A549 (cell line): ENCODE results near the gene CEP85. TPM values are rescaled to one million over a fixed set of nuclear protein-coding genes. Genes with fewer than 3 reads are reported as not detected.

Source experiments
- ATAC-seq, 2 experiments: fragments of 200-7000 bp in 1 of 2; fragments of >200 bp in 1 of 2; cut with Nextera tagmentation in 1 of 2; cut with Tn5 transposase in 1 of 2; 3 replicates each; pipeline versions ENCODE4 v1.8.0 to v1.9.1; 2018 to 2020; ENCODE audit warnings: mild to moderate bottlenecking in 1 of 2, moderate library complexity in 1 of 2
- CTCF ChIA-PET: fragments of 300-600 bp; sonication (Branson Sonifier 250); formaldehyde crosslinking; extraction: SDS; loops from one replicate; lab custom pipeline; 2021; ENCODE audit warnings: antibody characterized with exemption, inconsistent platforms; lab: Yijun Ruan, JAX
- POLR2A ChIA-PET: fragments of 350-600 bp; formaldehyde crosslinking; extraction: SDS; loops from one replicate; lab custom pipeline; 2021; ENCODE audit warnings: antibody characterized with exemption, inconsistent platforms; lab: Yijun Ruan, JAX
- DNase-seq, 2 experiments: peaks; one replicate each; pipeline versions ENCODE4 v3.0.0 to v3.0.0-alpha.2; 2011 to 2016; ENCODE audit warnings: low read depth in 1 of 2, low spot score in 1 of 2
- FAIRE-seq: peaks from 2 replicates; lab custom pipeline; 2011; peaks lifted over from hg19 to GRCh38; lab: Jason Lieb, UNC
- H3K27ac ChIP-seq, 2 experiments: fragments of >200 bp; sonication (Bioruptor Twin); formaldehyde crosslinking; 3 replicates each; pipeline ENCODE4 v1.5.1; 2016 to 2017
- H3K4me1 ChIP-seq: fragments of >200 bp; sonication (Bioruptor Twin); formaldehyde crosslinking; 3 replicates; pipeline ENCODE4 v1.6.1; 2016
- H3K4me2 ChIP-seq: fragments of >200 bp; sonication (Bioruptor Twin); formaldehyde crosslinking; 3 replicates; pipeline ENCODE4 v1.6.1; 2016
- H3K4me3 ChIP-seq: fragments of >200 bp; sonication (Bioruptor Twin); formaldehyde crosslinking; 3 replicates; pipeline ENCODE4 v1.5.1; 2016
- H3K9me3 ChIP-seq: fragments of >200 bp; sonication (Bioruptor Twin); formaldehyde crosslinking; 3 replicates; pipeline ENCODE4 v1.6.1; 2016
- ATOH8 ChIP-seq: fragments of 250-450 bp; sonication (Bioruptor Pico); IDR thresholded peaks from 2 replicates; pipeline ENCODE4 v1.5.0; 2020; ENCODE audit warnings: low read depth, mild to moderate bottlenecking, moderate library complexity
- CBX2 ChIP-seq: fragments of 200-600 bp; sonication (generic); IDR thresholded peaks from 2 replicates; pipeline ENCODE4 v1.6.1; 2016; ENCODE audit warnings: low read depth, mild to moderate bottlenecking, borderline replicate concordance
- CHD2 ChIP-seq: fragments of 150-350 bp; IDR thresholded peaks from 2 replicates; pipeline ENCODE4 v1.6.1; 2014; ENCODE audit warnings: low read length; ENCODE audit not compliant: partially characterized antibody
- CTCF ChIP-seq: fragments of >200 bp; sonication (Bioruptor Twin); formaldehyde crosslinking; IDR thresholded peaks from 3 replicates; pipeline ENCODE4 v1.5.1; 2016
- EHMT2 ChIP-seq: fragments of 200-600 bp; sonication (generic); IDR thresholded peaks from 2 replicates; pipeline ENCODE4 v1.6.1; 2016; ENCODE audit warnings: antibody characterized with exemption, low read depth, mild to moderate bottlenecking, moderate library complexity
- ESRRA ChIP-seq: fragments of 150-350 bp; IDR thresholded peaks from 2 replicates; pipeline ENCODE4 v1.6.1; 2014; ENCODE audit warnings: mild to moderate bottlenecking, low read length, borderline replicate concordance
- FOXS1 ChIP-seq: fragments of 250-450 bp; sonication (Bioruptor Pico); IDR thresholded peaks from 2 replicates; pipeline ENCODE4 v1.5.0; 2020; ENCODE audit warnings: mild to moderate bottlenecking, moderate library complexity
- HES2 ChIP-seq: fragments of >200 bp; sonication (Bioruptor Twin); formaldehyde crosslinking; IDR thresholded peaks from 2 replicates; pipeline ENCODE4 v1.6.1; 2016
- HEYL ChIP-seq: fragments of 250-450 bp; sonication (Bioruptor Pico); IDR thresholded peaks from 2 replicates; pipeline ENCODE4 v1.8.0; 2021; ENCODE audit warnings: mild to moderate bottlenecking, moderate library complexity
- HOXB13 ChIP-seq: fragments of 250-450 bp; sonication (Bioruptor Pico); IDR thresholded peaks from 2 replicates; pipeline ENCODE4 v1.5.0; 2020; ENCODE audit warnings: low read depth, mild to moderate bottlenecking, moderate library complexity
- JUN ChIP-seq, 2 experiments: fragments of >200 bp; sonication (Bioruptor Twin); formaldehyde crosslinking; IDR thresholded peaks; 2 replicates in 1 of 2; 3 replicates in 1 of 2; pipeline ENCODE4 v1.6.1; 2016 to 2017
- KDM5A ChIP-seq: fragments of 200-600 bp; sonication (generic); IDR thresholded peaks from 2 replicates; pipeline ENCODE4 v1.6.1; 2016; ENCODE audit warnings: antibody characterized with exemption, mild to moderate bottlenecking
- MAFK ChIP-seq: fragments of 450-650 bp; IDR thresholded peaks from 2 replicates; pipeline ENCODE4 v1.6.1; 2014; ENCODE audit not compliant: partially characterized antibody
- MAX ChIP-seq: IDR thresholded peaks from 2 replicates; pipeline ENCODE4 v1.6.1; 2012
- MYC ChIP-seq: IDR thresholded peaks from 2 replicates; pipeline ENCODE4 v1.6.1; 2012; ENCODE audit warnings: mild to moderate bottlenecking, inconsistent platforms, low read length, improper control_type of control experiment, borderline replicate concordance
- NPAS2 ChIP-seq: fragments of 250-450 bp; sonication (Bioruptor Pico); IDR thresholded peaks from 2 replicates; pipeline ENCODE4 v1.8.0; 2022; ENCODE audit warnings: mild to moderate bottlenecking, moderate library complexity, borderline replicate concordance
- NR3C1 ChIP-seq: fragments of >200 bp; sonication (Bioruptor Twin); formaldehyde crosslinking; IDR thresholded peaks from 3 replicates; pipeline ENCODE4 v1.6.1; 2017
- PHF8 ChIP-seq: fragments of 200-600 bp; sonication (generic); IDR thresholded peaks from 2 replicates; pipeline ENCODE4 v1.6.1; 2016; ENCODE audit warnings: low read depth, mild to moderate bottlenecking, antibody characterized with exemption, moderate library complexity, borderline replicate concordance
- POLR2A ChIP-seq: IDR thresholded peaks from 2 replicates; pipeline ENCODE4 v1.6.1; 2012; ENCODE audit warnings: mild to moderate bottlenecking, low read length
- RAD21 ChIP-seq, 2 experiments: fragments of >200 bp in 1 of 2; sonication (Bioruptor Twin) in 1 of 2; formaldehyde crosslinking in 1 of 2; IDR thresholded peaks in 1 of 2; conservative IDR thresholded peaks in 1 of 2; 2 replicates in 1 of 2; 3 replicates in 1 of 2; pipeline ENCODE4 v1.6.1; 2012 to 2018; ENCODE audit warnings: inconsistent platforms in 1 of 2
- RARB ChIP-seq: fragments of 250-450 bp; sonication (Bioruptor Pico); IDR thresholded peaks from 2 replicates; pipeline ENCODE4 v1.8.0; 2021; ENCODE audit warnings: mild to moderate bottlenecking, moderate library complexity
- SMC3 ChIP-seq: fragments of >200 bp; sonication (Bioruptor Twin); formaldehyde crosslinking; IDR thresholded peaks from 3 replicates; pipeline ENCODE4 v1.6.1; 2018; ENCODE audit warnings: inconsistent platforms
- TFCP2L1 ChIP-seq: fragments of 250-450 bp; sonication (Bioruptor Pico); IDR thresholded peaks from 2 replicates; pipeline ENCODE4 v1.5.0; 2021; ENCODE audit warnings: mild to moderate bottlenecking
- ZNF302 ChIP-seq: fragments of 250-450 bp; sonication (Bioruptor Pico); IDR thresholded peaks from 2 replicates; pipeline ENCODE4 v1.9.0; 2021; ENCODE audit warnings: inconsistent platforms, mild to moderate bottlenecking, moderate library complexity
- ZSCAN20 ChIP-seq: fragments of 250-450 bp; sonication (Bioruptor Pico); IDR thresholded peaks from 2 replicates; pipeline ENCODE4 v1.8.0; 2022; ENCODE audit warnings: mild to moderate bottlenecking, moderate library complexity
- WGBS: methylation state at CpG from one replicate; pipeline ENCODE4 v1.1.6; 2017; ENCODE audit errors: missing lambda C conversion rate; 5-methylcytosine and 5-hydroxymethylcytosine counted together
- polyA plus RNA-seq, 4 experiments: library from polyadenylated mRNA; depleted of rRNA in 3 of 4; stranded (reverse); fragments of >200 nt; fragmentation: RNase III in 1 of 4; extraction: RNeasy Plus Mini Kit Qiagen cat#74134 plus additional on column Dnase treatment in 1 of 4; gene quantifications; 2 replicates in 3 of 4; 3 replicates in 1 of 4; pipeline ENCODE4 v1.2.3, GENCODE V29; 2011 to 2017

CEP85 gene
- polyA plus RNA-seq, 2 of the 4 experiments (the other 2 are of a cell fraction) = 13.0 to 21.1 TPM

GRCh38 chr1:26259578-26259977 is 25.6 kb downstream of the CEP85 start:
- Histone ChIP-seq H3K4me1 (no peaks in the 10 kb centered on the region), H3K4me3 (no peak overlapping the region), H3K27ac (no peak overlapping the region), H3K9me3 (no peaks in the 10 kb centered on the region), H3K4me2 (no peak overlapping the region)
- DNase-seq (no peak), FAIRE-seq (no peak), ATAC-seq (no peak)
- WGBS = 93% methylated on average over 5 of the region's 5 CpGs
- ChIA-PET CTCF (interaction anchor here (1.3 to 1.5 kb wide), 2 partner anchors 10 to 16 kb away, joined by 3 to 4 read pairs; no protein-coding TSS in a partner anchor), POLR2A (no interaction called here)
- TF ChIP-seq HEYL (CRISPR knock-in tag) = no peak
- TF ChIP-seq ZSCAN20 (CRISPR knock-in tag) = no peak
- no peak for TF ChIP-seq NR3C1
- TF ChIP-seq JUN (IDR thresholded peaks at IDR 0.05) = no peak
- no peak for TF ChIP-seq RAD21 (conservative IDR thresholded peaks at IDR 0.05 in 1 of 2, IDR thresholded peaks at IDR 0.05 in 1 of 2)
- no peak for TF ChIP-seq MYC
- no peak for TF ChIP-seq TFCP2L1 (CRISPR knock-in tag)
- TF ChIP-seq SMC3 = no peak
- TF ChIP-seq PHF8 = no peak
- TF ChIP-seq CBX2 = no peak
- TF ChIP-seq RARB (CRISPR knock-in tag) = no peak
- TF ChIP-seq KDM5A = no peak
- no peak for TF ChIP-seq ATOH8 (CRISPR knock-in tag)
- no peak for TF ChIP-seq HOXB13
- TF ChIP-seq CTCF = no peak
- no peak for TF ChIP-seq ZNF302 (CRISPR knock-in tag)
- no peak for TF ChIP-seq CHD2
- no peak for TF ChIP-seq HES2
- TF ChIP-seq ESRRA = no peak
- no peak for TF ChIP-seq POLR2A

- FAIRE-seq (no peak), ATAC-seq (no peak)
- CTCF ChIA-PET = interaction anchor here (0.9 to 3.0 kb wide), 4 partner anchors 13 to 59 kb away, joined by 3 to 10 read pairs (median 4); no protein-coding TSS in a partner anchor
Observed at GRCh38 chr1:26263212-26263611, 29.2 kb downstream of the CEP85 start.

GRCh38 chr1:26265405-26265804 is 31.4 kb downstream of the CEP85 start:
- 94% methylated on average over 1 of the region's 1 CpG for WGBS
- FAIRE-seq (no peak), ATAC-seq (no peak), DNase-seq (no peak)
- no peak for TF ChIP-seq MAX
- TF ChIP-seq EHMT2 = no peak
- H3K27ac ChIP-seq = no peak overlapping the region
- H3K4me2 ChIP-seq = no peak overlapping the region
- POLR2A ChIA-PET = no interaction called here
- CTCF ChIA-PET = interaction anchor here (2.1 to 4.1 kb wide), 3 partner anchors 11 to 56 kb away, joined by 10 to 12 read pairs (median 10); no protein-coding TSS in a partner anchor
- H3K4me1 ChIP-seq = no peaks in the 10 kb centered on the region
- peaks cover 6% of the 10 kb centered on the region for H3K9me3 ChIP-seq
- no peak overlapping the region for H3K4me3 ChIP-seq

More at GRCh38 chr1:26263212-26263611, 29.2 kb downstream of the CEP85 start:
- 98% methylated on average over 5 of the region's 5 CpGs for WGBS
- Histone ChIP-seq H3K27ac (no peak overlapping the region), H3K9me3 (no peaks in the 10 kb centered on the region), H3K4me2 (no peak overlapping the region), H3K4me1 (no peaks in the 10 kb centered on the region), H3K4me3 (no peak overlapping the region)
- POLR2A ChIA-PET = no interaction called here
- DNase-seq = no peak
- TF ChIP-seq NR3C1 (no peak), NPAS2 (no peak), RAD21 (conservative IDR thresholded peaks at IDR 0.05 in 1 of 2, IDR thresholded peaks at IDR 0.05 in 1 of 2) (no peak), MAFK (no peak), FOXS1 (CRISPR knock-in tag) (no peak), CHD2 (no peak)
